ENCODE data around the gene NACC2. TPM values are rescaled to one million over a fixed set of nuclear protein-coding genes. Genes with fewer than 3 reads are reported as not detected.
A peak's percentile ranks its signal among the peaks of the same experiment; 100 is the strongest.

The NACC2 gene
- polyA plus RNA-seq, 1 of the 3 experiments (the other 2 are of a cell fraction), result 22.1 TPM

DNA sequence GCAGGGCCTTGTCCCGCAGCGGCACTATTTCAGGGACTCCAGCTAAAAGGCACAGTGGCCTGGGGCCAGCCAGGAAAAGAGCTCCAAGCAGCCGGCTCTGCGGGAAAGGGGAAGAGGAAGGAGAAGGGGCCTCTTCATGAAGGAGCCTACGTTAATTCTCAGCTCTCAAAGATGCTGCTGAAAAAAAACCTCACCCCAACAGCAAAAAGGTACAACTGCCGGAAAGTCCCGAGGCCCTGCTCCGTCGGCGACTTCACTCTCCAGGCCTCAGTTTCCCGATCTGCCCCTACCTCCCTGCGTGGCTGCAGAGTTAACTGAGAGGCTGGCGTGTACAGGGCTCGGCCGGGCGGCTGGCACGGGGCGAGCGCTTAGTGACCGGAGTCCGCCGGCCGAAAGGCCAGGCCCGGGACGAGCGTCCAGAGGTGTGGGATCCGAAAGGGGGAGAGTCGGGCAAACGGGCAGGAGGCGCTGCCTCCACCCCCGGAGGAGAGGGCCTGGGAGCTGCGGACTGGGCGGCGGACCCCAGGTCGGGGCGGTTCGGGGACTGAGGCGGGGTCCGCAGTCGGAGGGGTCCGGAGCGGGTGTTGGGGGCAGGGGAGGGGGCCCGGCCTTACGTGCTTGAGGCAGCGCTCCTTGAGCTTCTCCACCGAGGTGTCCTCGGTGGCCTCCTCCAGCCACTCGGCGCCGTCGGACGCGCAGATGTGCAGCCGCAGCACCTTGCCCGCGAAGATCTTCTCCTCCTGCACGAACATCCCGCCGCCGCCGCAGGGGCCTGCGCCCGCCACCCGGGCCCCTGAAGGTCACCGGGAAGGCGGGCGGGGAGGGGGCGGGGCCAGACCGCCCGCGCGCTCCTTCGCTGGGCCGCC is 134.4 kb downstream of the NACC2 start:
- Histone ChIP-seq H3K4me2 (peak overlapping the region; percentile 96), H3K9ac (peak overlapping the region; percentile 84), H2AFZ (ENCODE audit: low read depth) (peak overlapping the region; percentile 91; the same call in 1 of the 2 replicates), H4K20me1 (ENCODE audit: insufficient read depth) (peaks cover 22% of the 10 kb centered on the region), H3K27ac (ENCODE audit: low read depth in 2 of 2, low read length in 1 of 2) (peak overlapping the region; percentile 52 to 77), H3K9me2 (no peaks in the 10 kb centered on the region), H3F3A (replicated peaks; ENCODE audit: insufficient read depth) (no peaks in the 10 kb centered on the region), H3K79me2 (ENCODE audit: insufficient read depth) (peaks cover 51% of the 10 kb centered on the region), H3K36me3 (replicated peaks in 1 of 2; ENCODE audit: control insufficient read depth in 1 of 2, insufficient read depth in 2 of 2, low read length in 1 of 2) (no peaks in the 10 kb centered on the region), H3K4me3 (ENCODE audit: low read depth in 2 of 2, low read length in 1 of 2) (peak overlapping the region; percentile 90 to 96), H3K4me1 (ENCODE audit: control insufficient read depth in 1 of 2, insufficient read depth in 2 of 2, low read depth in 1 of 2, low read length in 1 of 2) (peaks cover 0 to 30% of the 10 kb centered on the region in 2 experiments; a peak in 2 of 4 replicates), H3K9me3 (no peaks in the 10 kb centered on the region), H3K27me3 (ENCODE audit: insufficient read depth) (no peaks in the 10 kb centered on the region)
- POLR2A ChIA-PET, result interaction anchor here (0.5 to 0.9 kb wide), 3 partner anchors 25 to 394 kb away, joined by 3 to 6 read pairs (median 3); no protein-coding TSS in a partner anchor
- DNase-seq, result peak; percentile 80
- CTCF ChIA-PET, result interaction anchor here (0.7 to 11.3 kb wide), 14 partner anchors 9 to 177 kb away, joined by 3 to 174 read pairs (median 3); no protein-coding TSS in a partner anchor
- TF ChIP-seq NFIC (IDR thresholded peaks at IDR 0.05; ENCODE audit: borderline replicate concordance), result no peak
- TF ChIP-seq MXI1 (IDR thresholded peaks at IDR 0.05; ENCODE audit: low read depth, low read length), result peak; percentile 17; the same call in 1 of the 2 replicates
- WGBS (ENCODE audit: low lambda C conversion rate), result 2% methylated on average over 43 of the region's 74 CpGs

DNA sequence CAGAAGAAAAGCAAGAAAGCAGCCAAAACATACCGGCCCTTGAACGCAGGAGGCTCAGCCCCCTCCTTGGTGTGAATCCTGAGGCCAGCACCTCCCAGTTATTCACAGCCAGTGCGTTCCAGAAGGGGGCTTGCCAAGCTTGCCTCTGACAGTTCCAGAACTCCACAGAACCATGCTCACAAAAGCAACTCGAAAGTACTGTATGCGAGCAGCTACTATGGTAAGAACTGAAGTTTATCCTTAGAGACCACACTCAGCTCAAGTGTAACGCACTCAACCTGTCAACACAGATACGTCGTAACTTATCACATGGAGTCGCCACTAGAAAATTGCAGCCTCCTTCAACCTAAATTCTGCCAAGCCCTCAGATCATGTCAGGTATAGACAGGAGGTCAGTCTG is 135.3 kb downstream of the NACC2 start:
- Histone ChIP-seq H3K27ac (ENCODE audit: low read depth in 2 of 2, low read length in 1 of 2) (no peak overlapping the region), H3K9ac (peak overlapping the region; percentile 84), H3K4me1 (ENCODE audit: control insufficient read depth in 1 of 2, insufficient read depth in 2 of 2, low read depth in 1 of 2, low read length in 1 of 2) (peaks cover 0 to 30% of the 10 kb centered on the region in 2 experiments; a peak in 2 of 4 replicates), H3K9me2 (no peaks in the 10 kb centered on the region), H3K4me3 (ENCODE audit: low read depth in 2 of 2, low read length in 1 of 2) (peak overlapping the region; percentile 90 to 96), H2AFZ (ENCODE audit: low read depth) (no peak overlapping the region), H3K36me3 (replicated peaks in 1 of 2; ENCODE audit: control insufficient read depth in 1 of 2, insufficient read depth in 2 of 2, low read length in 1 of 2) (peaks cover 0 to 1% of the 10 kb centered on the region in 2 experiments), H3K27me3 (ENCODE audit: insufficient read depth) (no peaks in the 10 kb centered on the region), H3F3A (replicated peaks; ENCODE audit: insufficient read depth) (no peaks in the 10 kb centered on the region), H3K79me2 (ENCODE audit: insufficient read depth) (peaks cover 57% of the 10 kb centered on the region), H4K20me1 (ENCODE audit: insufficient read depth) (peaks cover 22% of the 10 kb centered on the region), H3K4me2 (peak overlapping the region; percentile 96), H3K9me3 (no peaks in the 10 kb centered on the region)
- TF ChIP-seq, protein P1, sequence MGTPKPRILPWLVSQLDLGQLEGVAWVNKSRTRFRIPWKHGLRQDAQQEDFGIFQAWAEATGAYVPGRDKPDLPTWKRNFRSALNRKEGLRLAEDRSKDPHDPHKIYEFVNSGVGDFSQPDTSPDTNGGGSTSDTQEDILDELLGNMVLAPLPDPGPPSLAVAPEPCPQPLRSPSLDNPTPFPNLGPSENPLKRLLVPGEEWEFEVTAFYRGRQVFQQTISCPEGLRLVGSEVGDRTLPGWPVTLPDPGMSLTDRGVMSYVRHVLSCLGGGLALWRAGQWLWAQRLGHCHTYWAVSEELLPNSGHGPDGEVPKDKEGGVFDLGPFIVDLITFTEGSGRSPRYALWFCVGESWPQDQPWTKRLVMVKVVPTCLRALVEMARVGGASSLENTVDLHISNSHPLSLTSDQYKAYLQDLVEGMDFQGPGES (IDR thresholded peaks at IDR 0.05; ENCODE audit: low read depth, low read length), result no peak
- TF ChIP-seq RCOR1 (IDR thresholded peaks at IDR 0.05; ENCODE audit: low read length), result no peak
- no peak for TF ChIP-seq FOXJ3 (CRISPR knock-in tag; IDR thresholded peaks at IDR 0.05)
- no peak for TF ChIP-seq SIN3A (IDR thresholded peaks at IDR 0.05; ENCODE audit: borderline replicate concordance, low read depth, low read length)
- TF ChIP-seq, protein P2, sequence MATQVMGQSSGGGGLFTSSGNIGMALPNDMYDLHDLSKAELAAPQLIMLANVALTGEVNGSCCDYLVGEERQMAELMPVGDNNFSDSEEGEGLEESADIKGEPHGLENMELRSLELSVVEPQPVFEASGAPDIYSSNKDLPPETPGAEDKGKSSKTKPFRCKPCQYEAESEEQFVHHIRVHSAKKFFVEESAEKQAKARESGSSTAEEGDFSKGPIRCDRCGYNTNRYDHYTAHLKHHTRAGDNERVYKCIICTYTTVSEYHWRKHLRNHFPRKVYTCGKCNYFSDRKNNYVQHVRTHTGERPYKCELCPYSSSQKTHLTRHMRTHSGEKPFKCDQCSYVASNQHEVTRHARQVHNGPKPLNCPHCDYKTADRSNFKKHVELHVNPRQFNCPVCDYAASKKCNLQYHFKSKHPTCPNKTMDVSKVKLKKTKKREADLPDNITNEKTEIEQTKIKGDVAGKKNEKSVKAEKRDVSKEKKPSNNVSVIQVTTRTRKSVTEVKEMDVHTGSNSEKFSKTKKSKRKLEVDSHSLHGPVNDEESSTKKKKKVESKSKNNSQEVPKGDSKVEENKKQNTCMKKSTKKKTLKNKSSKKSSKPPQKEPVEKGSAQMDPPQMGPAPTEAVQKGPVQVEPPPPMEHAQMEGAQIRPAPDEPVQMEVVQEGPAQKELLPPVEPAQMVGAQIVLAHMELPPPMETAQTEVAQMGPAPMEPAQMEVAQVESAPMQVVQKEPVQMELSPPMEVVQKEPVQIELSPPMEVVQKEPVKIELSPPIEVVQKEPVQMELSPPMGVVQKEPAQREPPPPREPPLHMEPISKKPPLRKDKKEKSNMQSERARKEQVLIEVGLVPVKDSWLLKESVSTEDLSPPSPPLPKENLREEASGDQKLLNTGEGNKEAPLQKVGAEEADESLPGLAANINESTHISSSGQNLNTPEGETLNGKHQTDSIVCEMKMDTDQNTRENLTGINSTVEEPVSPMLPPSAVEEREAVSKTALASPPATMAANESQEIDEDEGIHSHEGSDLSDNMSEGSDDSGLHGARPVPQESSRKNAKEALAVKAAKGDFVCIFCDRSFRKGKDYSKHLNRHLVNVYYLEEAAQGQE (IDR thresholded peaks at IDR 0.05; ENCODE audit: low read depth, low read length), result no peak
- no peak for TF ChIP-seq RAD21 (IDR thresholded peaks at IDR 0.05; ENCODE audit: low read length)
- TF ChIP-seq, protein P3, sequence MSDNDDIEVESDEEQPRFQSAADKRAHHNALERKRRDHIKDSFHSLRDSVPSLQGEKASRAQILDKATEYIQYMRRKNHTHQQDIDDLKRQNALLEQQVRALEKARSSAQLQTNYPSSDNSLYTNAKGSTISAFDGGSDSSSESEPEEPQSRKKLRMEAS (IDR thresholded peaks at IDR 0.05; ENCODE audit: low read depth), result no peak
- TF ChIP-seq, protein P4, sequence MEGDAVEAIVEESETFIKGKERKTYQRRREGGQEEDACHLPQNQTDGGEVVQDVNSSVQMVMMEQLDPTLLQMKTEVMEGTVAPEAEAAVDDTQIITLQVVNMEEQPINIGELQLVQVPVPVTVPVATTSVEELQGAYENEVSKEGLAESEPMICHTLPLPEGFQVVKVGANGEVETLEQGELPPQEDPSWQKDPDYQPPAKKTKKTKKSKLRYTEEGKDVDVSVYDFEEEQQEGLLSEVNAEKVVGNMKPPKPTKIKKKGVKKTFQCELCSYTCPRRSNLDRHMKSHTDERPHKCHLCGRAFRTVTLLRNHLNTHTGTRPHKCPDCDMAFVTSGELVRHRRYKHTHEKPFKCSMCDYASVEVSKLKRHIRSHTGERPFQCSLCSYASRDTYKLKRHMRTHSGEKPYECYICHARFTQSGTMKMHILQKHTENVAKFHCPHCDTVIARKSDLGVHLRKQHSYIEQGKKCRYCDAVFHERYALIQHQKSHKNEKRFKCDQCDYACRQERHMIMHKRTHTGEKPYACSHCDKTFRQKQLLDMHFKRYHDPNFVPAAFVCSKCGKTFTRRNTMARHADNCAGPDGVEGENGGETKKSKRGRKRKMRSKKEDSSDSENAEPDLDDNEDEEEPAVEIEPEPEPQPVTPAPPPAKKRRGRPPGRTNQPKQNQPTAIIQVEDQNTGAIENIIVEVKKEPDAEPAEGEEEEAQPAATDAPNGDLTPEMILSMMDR (IDR thresholded peaks at IDR 0.05), result no peak
- TF ChIP-seq EP300 (IDR thresholded peaks at IDR 0.05; ENCODE audit: borderline replicate concordance in 1 of 2, low read depth in 1 of 2, low read length in 1 of 2), result no peak
- TF ChIP-seq TAF1 (IDR thresholded peaks at IDR 0.05; ENCODE audit: borderline replicate concordance, low read depth, low read length), result no peak
- DNase-seq, result no peak
- WGBS (ENCODE audit: low lambda C conversion rate), result 81% methylated on average over 9 of the region's 9 CpGs
- POLR2A ChIA-PET, result interaction anchor here (0.5 to 0.9 kb wide), 2 partner anchors 25 to 393 kb away, joined by 3 read pairs; no protein-coding TSS in a partner anchor
- CTCF ChIA-PET, result interaction anchor here (0.8 to 11.3 kb wide), 8 partner anchors 8 to 162 kb away, joined by 3 to 174 read pairs (median 3); no protein-coding TSS in a partner anchor
